Measurements from ENCODE around the gene FAM174A. TPM values are rescaled to one million over a fixed set of nuclear protein-coding genes. Genes with fewer than 3 reads are reported as not detected.

FAM174A gene
- polyA plus RNA-seq, 2 of the 4 experiments (the other 2 are of a cell fraction): 13.8 to 14.6 TPM

DNA sequence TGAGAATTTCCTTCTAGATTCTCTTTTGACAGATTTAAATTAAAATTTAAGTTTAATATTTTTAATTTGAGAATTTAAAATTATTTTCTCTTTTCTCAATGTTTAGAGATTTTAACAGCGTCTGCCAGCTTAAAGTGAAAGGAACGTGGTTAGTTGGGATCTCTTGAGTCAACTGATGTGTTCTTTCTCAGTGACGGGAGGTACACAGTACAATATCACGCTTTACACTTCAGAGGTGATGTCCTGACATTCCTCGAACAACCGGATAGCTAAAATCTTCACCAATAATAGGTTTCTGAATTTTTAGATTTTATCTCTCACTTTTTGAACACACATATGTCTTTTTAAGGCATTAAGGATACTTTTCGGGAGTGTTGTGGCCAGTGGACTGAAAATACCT, 81.1 kb downstream of the FAM174A start:
- no peak for ATAC-seq
- no peak for FAIRE-seq
- no peak for TF ChIP-seq NR3C1 (IDR thresholded peaks at IDR 0.05)
- TF ChIP-seq, protein P1, sequence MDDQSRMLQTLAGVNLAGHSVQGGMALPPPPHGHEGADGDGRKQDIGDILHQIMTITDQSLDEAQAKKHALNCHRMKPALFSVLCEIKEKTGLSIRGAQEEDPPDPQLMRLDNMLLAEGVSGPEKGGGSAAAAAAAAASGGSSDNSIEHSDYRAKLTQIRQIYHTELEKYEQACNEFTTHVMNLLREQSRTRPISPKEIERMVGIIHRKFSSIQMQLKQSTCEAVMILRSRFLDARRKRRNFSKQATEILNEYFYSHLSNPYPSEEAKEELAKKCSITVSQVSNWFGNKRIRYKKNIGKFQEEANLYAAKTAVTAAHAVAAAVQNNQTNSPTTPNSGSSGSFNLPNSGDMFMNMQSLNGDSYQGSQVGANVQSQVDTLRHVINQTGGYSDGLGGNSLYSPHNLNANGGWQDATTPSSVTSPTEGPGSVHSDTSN (IDR thresholded peaks at IDR 0.05): no peak
- no peak for TF ChIP-seq CBX2 (IDR thresholded peaks at IDR 0.05; ENCODE audit: borderline replicate concordance, low read depth)
- no peak for TF ChIP-seq ESRRA (IDR thresholded peaks at IDR 0.05; ENCODE audit: borderline replicate concordance, low read length)
- no peak for TF ChIP-seq EHMT2 (IDR thresholded peaks at IDR 0.05; ENCODE audit: low read depth)
- TF ChIP-seq, protein P2, sequence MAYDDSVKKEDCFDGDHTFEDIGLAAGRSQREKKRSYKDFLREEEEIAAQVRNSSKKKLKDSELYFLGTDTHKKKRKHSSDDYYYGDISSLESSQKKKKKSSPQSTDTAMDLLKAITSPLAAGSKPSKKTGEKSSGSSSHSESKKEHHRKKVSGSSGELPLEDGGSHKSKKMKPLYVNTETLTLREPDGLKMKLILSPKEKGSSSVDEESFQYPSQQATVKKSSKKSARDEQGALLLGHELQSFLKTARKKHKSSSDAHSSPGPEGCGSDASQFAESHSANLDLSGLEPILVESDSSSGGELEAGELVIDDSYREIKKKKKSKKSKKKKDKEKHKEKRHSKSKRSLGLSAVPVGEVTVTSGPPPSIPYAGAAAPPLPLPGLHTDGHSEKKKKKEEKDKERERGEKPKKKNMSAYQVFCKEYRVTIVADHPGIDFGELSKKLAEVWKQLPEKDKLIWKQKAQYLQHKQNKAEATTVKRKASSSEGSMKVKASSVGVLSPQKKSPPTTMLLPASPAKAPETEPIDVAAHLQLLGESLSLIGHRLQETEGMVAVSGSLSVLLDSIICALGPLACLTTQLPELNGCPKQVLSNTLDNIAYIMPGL (CRISPR knock-in tag; IDR thresholded peaks at IDR 0.05; ENCODE audit: borderline replicate concordance): no peak
- TF ChIP-seq, protein P3, sequence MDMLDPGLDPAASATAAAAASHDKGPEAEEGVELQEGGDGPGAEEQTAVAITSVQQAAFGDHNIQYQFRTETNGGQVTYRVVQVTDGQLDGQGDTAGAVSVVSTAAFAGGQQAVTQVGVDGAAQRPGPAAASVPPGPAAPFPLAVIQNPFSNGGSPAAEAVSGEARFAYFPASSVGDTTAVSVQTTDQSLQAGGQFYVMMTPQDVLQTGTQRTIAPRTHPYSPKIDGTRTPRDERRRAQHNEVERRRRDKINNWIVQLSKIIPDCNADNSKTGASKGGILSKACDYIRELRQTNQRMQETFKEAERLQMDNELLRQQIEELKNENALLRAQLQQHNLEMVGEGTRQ (IDR thresholded peaks at IDR 0.05): no peak
- TF ChIP-seq ZC3H11A (IDR thresholded peaks at IDR 0.05): no peak

DNA sequence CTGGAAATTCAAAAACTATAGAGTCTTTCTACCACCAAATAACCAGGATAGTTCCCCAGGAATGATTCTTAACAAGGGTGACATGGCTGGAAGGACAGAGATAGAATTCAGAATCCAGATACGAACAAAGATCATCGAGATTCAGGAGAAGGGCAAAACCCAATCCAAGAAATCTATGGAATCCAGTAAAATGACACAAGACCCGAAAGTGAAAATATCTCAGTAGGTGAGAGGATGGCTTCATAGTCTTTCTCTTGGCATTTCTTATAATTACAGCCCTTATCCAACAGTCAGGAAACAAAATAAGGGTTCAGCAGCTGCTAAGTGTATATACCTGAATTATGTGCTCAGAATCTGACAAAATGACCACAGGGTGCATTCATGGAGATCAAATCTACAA, 81.8 kb downstream of the FAM174A start:
- no peak for FAIRE-seq
- POLR2A ChIA-PET: no interaction called here
- CTCF ChIA-PET: no interaction called here
- WGBS (ENCODE audit: missing lambda C conversion rate): 36% methylated on average over 3 of the region's 3 CpGs
- no peak overlapping the region for H3K4me3 ChIP-seq
- no peak overlapping the region for H3K4me2 ChIP-seq
- no peak for ATAC-seq
- no peak overlapping the region for H3K27ac ChIP-seq
- H3K4me1 ChIP-seq: no peaks in the 10 kb centered on the region
- no peak for DNase-seq (ENCODE audit: low read depth in 1 of 2, low spot score in 1 of 2)
- TF ChIP-seq, protein P4, sequence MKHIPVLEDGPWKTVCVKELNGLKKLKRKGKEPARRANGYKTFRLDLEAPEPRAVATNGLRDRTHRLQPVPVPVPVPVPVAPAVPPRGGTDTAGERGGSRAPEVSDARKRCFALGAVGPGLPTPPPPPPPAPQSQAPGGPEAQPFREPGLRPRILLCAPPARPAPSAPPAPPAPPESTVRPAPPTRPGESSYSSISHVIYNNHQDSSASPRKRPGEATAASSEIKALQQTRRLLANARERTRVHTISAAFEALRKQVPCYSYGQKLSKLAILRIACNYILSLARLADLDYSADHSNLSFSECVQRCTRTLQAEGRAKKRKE (CRISPR knock-in tag; IDR thresholded peaks at IDR 0.05; ENCODE audit: low read depth): no peak
- TF ChIP-seq CHD2 (IDR thresholded peaks at IDR 0.05; ENCODE audit: low read length, partially characterized antibody): no peak
- TF ChIP-seq CBX8 (IDR thresholded peaks at IDR 0.05): no peak
- TF ChIP-seq HOXB5 (CRISPR knock-in tag; IDR thresholded peaks at IDR 0.05): no peak
- no peak for TF ChIP-seq EHF (CRISPR knock-in tag; IDR thresholded peaks at IDR 0.05)
- no peaks in the 10 kb centered on the region for H3K9me3 ChIP-seq

More for the DNA sequence above, 81.1 kb downstream of the FAM174A start:
- ChIA-PET POLR2A (no interaction called here), CTCF (no interaction called here)
- no peak overlapping the region for H3K4me3 ChIP-seq
- 43% methylated on average over 7 of the region's 7 CpGs for WGBS (ENCODE audit: missing lambda C conversion rate)
- no peak overlapping the region for H3K4me2 ChIP-seq
- no peaks in the 10 kb centered on the region for H3K4me1 ChIP-seq
- no peak overlapping the region for H3K27ac ChIP-seq
- H3K9me3 ChIP-seq: no peaks in the 10 kb centered on the region
- no peak for DNase-seq (ENCODE audit: low read depth in 1 of 2, low spot score in 1 of 2)

DNA sequence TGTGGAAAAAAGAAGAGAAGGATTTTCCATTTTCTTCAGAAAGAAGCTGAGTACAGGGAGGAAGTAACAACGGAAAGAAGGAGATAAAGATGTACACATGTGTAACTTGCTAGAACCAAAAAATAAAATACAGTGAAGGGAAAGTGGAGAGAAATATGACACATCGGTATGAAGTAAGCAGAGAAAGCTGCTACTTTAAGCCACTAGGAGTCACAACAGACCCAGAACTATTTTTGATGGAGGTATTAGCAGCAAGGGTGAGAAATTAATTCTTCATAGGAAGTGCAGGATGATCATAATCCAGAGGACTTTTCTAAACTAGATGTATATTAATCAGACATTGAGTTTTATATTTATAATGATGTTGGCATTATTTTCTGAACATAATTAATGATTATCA, 88.5 kb downstream of the FAM174A start:
- Histone ChIP-seq H3K27ac (no peak overlapping the region), H3K9me3 (no peaks in the 10 kb centered on the region), H3K4me2 (no peak overlapping the region), H3K4me3 (no peak overlapping the region), H3K4me1 (no peaks in the 10 kb centered on the region)
- ATAC-seq (peak; percentile 62 to 76; a peak in 3 of 6 replicates), DNase-seq (ENCODE audit: low read depth in 1 of 2, low spot score in 1 of 2) (peak in 1 of 2 experiments; percentile 14), FAIRE-seq (peak; percentile 7)
- CTCF ChIA-PET: interaction anchor here (0.6 to 1.2 kb wide), 5 partner anchors 12 to 1071 kb away, joined by 3 to 8 read pairs (median 3); partner anchors contain the start of gene ST8SIA4
- POLR2A ChIA-PET: no interaction called here
- TF ChIP-seq, protein P5, sequence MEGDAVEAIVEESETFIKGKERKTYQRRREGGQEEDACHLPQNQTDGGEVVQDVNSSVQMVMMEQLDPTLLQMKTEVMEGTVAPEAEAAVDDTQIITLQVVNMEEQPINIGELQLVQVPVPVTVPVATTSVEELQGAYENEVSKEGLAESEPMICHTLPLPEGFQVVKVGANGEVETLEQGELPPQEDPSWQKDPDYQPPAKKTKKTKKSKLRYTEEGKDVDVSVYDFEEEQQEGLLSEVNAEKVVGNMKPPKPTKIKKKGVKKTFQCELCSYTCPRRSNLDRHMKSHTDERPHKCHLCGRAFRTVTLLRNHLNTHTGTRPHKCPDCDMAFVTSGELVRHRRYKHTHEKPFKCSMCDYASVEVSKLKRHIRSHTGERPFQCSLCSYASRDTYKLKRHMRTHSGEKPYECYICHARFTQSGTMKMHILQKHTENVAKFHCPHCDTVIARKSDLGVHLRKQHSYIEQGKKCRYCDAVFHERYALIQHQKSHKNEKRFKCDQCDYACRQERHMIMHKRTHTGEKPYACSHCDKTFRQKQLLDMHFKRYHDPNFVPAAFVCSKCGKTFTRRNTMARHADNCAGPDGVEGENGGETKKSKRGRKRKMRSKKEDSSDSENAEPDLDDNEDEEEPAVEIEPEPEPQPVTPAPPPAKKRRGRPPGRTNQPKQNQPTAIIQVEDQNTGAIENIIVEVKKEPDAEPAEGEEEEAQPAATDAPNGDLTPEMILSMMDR (IDR thresholded peaks at IDR 0.05): peak; percentile 49; the same call in 2 of the 3 replicates
- peak; percentile 62 to 68; a peak in 4 of 5 replicates for TF ChIP-seq RAD21 (conservative IDR thresholded peaks at IDR 0.05 in 1 of 2, IDR thresholded peaks at IDR 0.05 in 1 of 2)
- TF ChIP-seq, protein P6, sequence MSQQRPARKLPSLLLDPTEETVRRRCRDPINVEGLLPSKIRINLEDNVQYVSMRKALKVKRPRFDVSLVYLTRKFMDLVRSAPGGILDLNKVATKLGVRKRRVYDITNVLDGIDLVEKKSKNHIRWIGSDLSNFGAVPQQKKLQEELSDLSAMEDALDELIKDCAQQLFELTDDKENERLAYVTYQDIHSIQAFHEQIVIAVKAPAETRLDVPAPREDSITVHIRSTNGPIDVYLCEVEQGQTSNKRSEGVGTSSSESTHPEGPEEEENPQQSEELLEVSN (IDR thresholded peaks at IDR 0.05; ENCODE audit: borderline replicate concordance, low read depth): no peak
- TF ChIP-seq JUNB (IDR thresholded peaks at IDR 0.05): no peak
- peak; percentile 61 for TF ChIP-seq SMC3 (IDR thresholded peaks at IDR 0.05)
- TF ChIP-seq ZSCAN20 (CRISPR knock-in tag; IDR thresholded peaks at IDR 0.05): no peak
- 13% methylated on average over 2 of the region's 2 CpGs for WGBS (ENCODE audit: missing lambda C conversion rate)
